ENCODE data around the gene PDLIM7.
A peak's percentile ranks its signal among the peaks of the same experiment; 100 is the strongest.

The PDLIM7 gene

DNA sequence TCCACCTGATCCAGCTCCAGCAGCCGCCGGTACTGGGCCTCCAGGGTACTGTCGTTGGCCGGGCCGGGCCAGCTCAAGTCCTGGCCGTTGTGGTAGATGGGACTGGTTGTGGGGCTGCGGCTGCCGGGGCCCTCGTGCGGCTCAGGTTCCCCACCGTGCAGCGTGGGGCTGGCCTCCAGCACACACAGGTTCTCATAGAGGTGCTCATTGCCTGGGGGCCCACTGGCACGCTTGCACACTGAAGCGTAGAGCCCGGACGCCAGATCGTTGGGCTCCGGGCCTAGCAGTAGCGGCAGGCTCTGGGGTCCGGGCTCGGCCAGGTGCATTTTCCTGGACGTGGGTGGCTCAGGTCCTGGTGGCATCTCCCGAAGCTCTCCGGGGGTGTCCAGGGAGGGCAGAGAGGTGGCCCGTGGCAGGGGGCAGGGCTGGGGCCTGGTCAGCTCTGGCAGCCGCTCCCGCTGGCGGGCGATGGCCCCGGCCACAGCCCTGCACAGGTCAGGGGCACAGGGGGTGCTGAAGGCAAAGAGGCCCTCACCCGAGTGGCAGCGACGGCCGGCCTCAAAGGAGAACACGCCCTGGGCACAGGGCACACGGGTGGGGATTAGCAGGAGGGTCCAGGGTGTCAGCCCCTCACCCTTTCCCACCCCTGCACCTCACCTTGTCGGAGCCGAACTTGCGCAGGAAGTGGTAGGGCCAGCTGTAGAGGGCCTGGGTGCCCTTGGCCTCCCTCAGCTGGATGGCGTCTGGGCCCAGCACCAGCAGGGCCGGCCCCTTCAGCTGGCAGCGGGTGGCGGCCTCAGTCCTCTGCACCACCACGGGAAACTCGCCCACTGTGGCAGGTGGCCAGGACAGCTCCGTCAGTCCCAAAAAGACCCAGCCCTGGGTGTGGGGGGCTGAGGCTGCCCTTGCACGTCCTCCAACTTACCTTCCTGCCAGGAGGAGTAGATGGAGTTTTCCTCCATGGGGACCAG lies 7.0 kb upstream of the PDLIM7 start:
- no peak for DNase-seq

- DNase-seq = no peak
Measured at GRCh38 chr5:177503351-177504085, 6.1 kb upstream of the PDLIM7 start.

DNA sequence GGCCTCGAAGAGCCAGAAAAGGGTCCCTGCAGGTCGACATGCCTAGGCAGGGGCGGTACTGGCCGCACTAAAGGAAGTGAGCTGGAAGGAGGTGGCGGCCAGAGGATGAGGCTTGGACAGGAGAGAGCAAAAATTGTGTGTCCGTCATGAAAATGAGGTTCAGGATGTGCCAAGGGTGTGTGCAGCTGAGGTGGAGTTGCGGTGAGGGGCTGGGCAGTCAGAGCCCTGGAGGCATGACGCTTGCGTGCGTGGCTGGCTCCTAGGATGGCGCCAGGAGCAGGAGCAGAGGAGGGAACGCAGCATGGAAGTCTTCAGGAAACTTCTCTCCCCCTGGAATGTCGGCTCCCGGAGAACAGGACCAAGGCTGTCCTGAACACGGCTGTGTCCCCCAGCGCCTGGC lies 5.5 kb upstream of the PDLIM7 start:
- DNase-seq = no peak

GRCh38 chr5:177501874-177502678 lies 4.7 kb upstream of the PDLIM7 start:
- DNase-seq = no peak

DNA sequence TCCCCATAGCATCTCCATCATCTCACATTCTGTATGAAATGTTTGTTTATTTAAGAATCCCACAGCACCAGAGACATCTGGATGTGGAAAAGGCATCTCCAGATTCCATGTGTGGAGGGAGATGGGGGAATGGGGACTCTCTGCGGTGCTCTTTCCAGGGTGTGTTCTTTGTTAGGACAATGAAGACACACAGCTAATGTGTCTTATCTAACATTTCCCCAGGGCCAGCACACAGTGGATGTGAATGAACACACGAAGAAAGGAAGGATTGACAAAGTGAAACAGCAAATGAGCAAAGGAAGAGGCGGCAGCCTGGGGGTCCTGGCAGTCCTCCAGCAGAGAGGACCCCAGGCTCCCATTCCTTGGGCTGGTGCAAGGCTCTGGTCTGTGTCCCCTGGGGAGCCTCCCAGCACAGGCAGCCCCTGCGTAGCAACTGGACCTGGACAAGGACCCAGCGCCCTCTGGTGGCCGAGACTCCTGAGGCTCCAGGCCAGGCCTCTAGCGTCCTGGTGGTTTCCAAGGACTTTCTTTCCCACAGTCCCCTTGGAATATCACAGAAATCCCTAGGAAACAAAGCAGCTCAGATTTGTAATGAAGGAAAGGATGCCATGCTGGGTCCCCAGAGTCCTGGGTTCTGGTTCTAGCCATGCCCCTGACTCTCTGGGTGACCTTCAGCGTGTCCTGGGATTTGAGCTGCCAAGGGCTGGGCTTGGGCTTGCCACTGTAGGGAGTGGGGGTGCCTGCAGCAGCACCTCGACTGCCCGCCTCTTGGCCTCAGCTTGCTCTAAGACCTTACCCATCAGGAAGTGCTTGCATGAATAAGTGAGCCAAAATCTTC lies 3.5 kb upstream of the PDLIM7 start:
- peak; percentile 97 for DNase-seq

DNA sequence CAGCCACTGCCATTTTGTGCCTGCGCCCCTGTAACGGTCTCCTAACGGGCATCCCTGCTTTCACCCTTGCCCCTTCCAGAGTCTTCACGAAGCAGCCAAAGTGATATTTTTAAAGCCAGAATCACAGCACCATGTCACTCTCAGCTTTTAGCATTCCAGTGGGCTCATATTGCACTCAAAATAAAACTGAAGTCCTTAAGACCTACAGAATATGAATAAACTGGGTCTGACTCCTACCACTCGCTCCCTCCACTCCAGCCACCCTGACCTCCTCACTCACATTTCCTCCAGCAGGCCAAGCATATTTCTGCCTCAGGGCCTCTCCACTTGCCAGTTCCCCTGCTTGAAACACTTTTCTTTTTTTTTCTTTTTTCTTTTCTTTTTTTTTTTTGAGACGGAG lies 2.4 kb upstream of the PDLIM7 start:
- DNase-seq = no peak

DNA sequence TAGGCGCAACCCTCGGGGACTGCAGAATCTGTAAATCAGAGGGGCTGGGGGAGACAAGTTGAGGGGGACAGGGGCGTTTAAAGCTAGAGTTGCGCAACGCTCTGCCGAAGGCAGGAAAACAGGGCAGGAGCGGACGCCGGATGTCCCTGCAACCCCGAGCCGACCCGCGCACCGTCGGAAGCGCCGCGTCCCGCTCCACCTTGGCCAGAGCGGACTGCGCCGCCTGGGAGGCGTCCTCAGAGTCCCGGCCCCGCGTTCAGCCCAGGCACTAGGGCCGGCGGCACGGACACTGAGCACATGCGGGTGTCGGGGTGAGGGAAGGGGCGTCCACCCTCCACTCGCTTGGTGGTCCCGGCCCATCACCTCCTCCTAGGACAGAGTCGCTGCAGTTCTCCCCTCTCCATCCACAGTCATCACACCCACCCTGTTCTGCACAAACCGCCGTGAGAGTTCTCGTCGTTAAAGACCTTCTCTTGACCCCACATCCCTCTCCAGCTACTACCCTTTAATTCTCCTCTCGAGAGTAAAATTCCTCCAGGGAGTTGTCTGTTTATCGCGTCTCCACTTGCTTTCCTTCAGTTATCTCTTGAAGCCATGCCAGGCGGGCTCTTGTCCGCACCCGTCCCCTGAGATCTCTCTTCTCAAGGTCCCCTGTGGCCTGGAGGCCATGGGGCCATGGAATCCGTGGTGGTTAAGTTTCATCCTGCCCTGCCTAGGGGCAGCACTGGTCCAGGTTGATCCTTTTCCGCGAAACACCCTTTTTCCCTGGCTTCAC lies 796 bp upstream of the PDLIM7 start:
- DNase-seq = peak; percentile 75

DNA sequence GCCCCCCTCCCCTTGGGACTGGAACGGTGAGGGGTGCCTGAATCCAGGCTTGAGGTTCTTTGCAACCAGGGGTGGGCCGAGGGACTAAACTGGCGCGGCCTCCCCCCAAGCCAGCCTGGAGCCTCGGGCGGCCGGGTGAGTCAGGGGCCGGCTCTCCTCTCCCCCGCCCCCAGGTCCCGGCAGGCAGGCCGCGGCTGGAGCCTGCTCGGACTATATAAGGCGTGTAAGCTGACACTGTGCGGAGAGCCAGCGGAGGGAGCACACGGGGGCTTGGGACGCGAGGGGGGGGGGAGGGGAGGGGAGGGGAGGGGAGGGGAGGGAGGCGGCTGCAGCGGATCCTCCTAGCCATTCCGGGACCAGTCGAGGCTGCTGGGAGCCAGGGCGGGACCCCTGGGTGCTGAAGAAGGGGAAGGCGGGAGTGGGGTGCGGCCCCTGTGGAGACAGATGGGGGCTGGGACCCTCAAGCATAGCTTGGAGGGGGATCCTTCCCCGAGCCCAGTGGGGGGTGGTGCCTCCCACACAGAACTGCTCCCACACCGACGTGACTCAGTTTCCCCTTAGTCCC lies 595 bp downstream of the PDLIM7 start:
- no peak for DNase-seq

DNA sequence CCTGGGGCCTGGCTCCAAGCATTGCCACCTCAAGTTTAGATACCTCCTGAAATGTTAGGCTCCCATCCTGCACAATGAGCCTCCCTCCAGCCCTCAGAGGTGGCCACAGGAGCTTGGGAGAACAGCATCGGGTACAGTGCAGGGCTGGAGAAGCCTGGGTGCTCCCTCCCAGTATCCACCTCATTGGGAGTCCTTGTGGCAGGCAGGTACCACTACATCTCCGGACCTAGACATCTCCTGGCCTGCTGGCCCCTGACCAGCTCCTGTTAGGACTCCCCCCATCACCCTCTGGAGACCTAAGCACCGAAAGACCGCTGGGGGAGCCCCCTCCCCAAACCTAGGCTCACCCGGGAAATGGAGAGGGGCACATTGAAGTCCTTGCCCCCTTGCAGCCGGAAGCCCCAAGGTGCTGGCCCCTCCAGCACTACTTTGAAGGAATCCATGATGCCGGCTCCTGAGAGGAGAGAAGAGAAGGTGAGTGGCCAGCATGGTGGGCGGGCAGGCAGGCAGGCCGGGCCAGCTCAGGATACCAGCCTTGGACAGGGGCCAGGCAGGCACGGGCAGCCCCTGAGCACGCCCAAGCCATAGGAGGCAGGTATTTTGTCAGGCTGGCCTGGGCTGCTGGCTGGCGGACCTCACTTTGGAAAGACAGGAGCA lies 1.2 kb downstream of the PDLIM7 start:
- no peak for DNase-seq

- no peak for DNase-seq
Measured at GRCh38 chr5:177495243-177496060, 2.0 kb downstream of the PDLIM7 start.

DNA sequence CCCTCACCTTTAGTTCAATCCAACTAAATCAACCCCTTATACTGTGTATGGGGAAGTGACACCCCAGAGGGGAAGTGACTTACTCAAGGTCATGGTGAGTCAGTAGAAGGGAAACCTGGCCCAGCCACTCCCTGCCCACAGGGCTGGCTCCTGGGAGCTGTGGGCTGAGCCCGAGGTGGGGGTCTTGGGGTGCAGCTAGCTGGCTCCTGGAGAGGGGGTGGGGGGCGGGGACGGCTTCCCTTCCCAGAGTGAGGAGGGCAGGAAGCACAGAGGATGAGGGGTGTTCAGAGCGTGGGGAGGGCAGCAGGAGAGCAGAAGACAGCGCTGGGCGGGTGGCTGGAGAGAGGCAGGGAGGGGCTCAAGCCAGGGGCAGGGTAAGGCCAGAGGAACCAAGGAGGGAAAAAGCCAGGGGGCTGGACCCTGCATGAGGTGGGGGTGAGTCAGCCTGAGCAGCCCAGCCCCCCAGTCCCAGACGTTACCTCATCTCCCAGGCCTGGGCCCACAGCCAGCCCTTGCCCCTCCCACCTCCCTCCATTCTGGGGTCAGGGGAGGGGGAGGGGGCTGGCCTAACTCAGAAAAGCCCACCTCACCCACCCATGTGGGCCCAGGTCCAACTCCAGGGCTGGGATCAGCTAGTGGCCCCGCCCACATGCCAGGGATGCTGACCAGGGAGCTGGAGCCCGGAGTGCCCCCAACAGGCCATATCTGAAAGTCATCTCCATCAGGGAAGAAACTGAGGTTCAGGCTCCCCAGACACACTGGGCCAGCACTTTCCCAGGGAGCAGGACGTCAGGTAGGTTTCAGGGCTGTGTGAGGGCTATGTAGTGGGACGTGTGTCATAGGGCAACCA lies 2.8 kb downstream of the PDLIM7 start:
- no peak for DNase-seq

GRCh38 chr5:177493795-177494345 lies 3.5 kb downstream of the PDLIM7 start:
- DNase-seq = no peak

GRCh38 chr5:177492841-177493240 lies 4.6 kb downstream of the PDLIM7 start:
- no peak for DNase-seq

GRCh38 chr5:177491983-177492746 lies 5.2 kb downstream of the PDLIM7 start:
- DNase-seq = no peak

GRCh38 chr5:177491429-177491945 lies 5.9 kb downstream of the PDLIM7 start:
- DNase-seq = peak; percentile 86

DNA sequence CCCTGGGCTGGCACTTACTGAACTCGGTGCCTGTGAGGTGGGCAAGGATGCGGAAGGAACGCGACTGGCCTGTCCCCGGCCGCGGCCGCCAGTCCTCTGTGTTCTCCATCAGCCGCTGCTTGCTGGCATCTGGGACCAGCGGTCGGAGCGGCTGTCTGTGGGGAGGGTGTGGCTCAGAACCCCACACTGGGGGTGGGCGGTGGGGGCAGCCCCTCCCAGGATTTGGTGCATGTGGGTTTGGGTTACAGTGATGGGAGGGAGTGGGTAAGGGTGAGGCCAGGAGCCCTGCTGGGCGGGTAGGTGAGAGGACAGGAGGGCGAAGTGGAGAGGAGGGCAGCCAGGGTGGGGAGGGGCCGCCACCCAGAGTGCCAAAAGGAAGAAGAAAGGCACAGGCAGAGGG lies 6.4 kb downstream of the PDLIM7 start:
- no peak for DNase-seq

- DNase-seq = no peak
Measured at GRCh38 chr5:177490311-177490991, 7.0 kb downstream of the PDLIM7 start.

Data from activated CD8-positive, alpha-beta memory T cell treated with anti-CD3 and anti-CD28 coated beads, Interleukin-2, amount 50 U/mL, for 48 hours (primary cell).